Measurements from ENCODE around the gene VPS18.

The VPS18 gene

GRCh38 chr15:40927873-40928806 lies 33.9 kb downstream of the VPS18 start:
- CTCF ChIA-PET: interaction anchor here (0.9 to 13.4 kb wide), 8 partner anchors 11 to 258 kb away, joined by 3 to 167 read pairs (median 26); no protein-coding TSS in a partner anchor
- TF ChIP-seq CTCF (IDR thresholded peaks at IDR 0.05; ENCODE audit: control extremely low read depth, extremely low read depth, low read depth, missing control alignments): no peak
- POLR2A ChIA-PET: interaction anchor here (0.7 to 1.7 kb wide), 3 partner anchors 13 to 91 kb away, joined by 3 to 4 read pairs (median 4); partner anchors contain the start of gene CHAC1
- DNase-seq (ENCODE audit: extremely low spot score): no peak

- ChIA-PET POLR2A (interaction anchor here (0.9 to 1.7 kb wide), 2 partner anchors 24 to 90 kb away, joined by 3 to 4 read pairs; partner anchors contain the start of gene CHAC1), CTCF (interaction anchor here (0.9 to 13.4 kb wide), 8 partner anchors 11 to 93 kb away, joined by 3 to 167 read pairs (median 26); partner anchors contain the start of gene VPS18)
- DNase-seq (ENCODE audit: extremely low spot score): peak; percentile 63
- TF ChIP-seq CTCF (IDR thresholded peaks at IDR 0.05; ENCODE audit: control extremely low read depth, extremely low read depth, low read depth, missing control alignments): no peak
Measured at GRCh38 chr15:40928821-40929659, 34.8 kb downstream of the VPS18 start, which contains the start of gene DLL4. Gene DLL4 (plus strand): TSS chr15:40929340. CDS start chr15:40929669, 329 bp downstream.

GRCh38 chr15:40929660-40930429 lies 35.6 kb downstream of the VPS18 start:
- ChIA-PET CTCF (interaction anchor here (1.4 to 13.4 kb wide), 12 partner anchors 8 to 256 kb away, joined by 3 to 167 read pairs (median 16); partner anchors contain the start of genes CHAC1 and VPS18), POLR2A (no interaction called here)
- no peak for TF ChIP-seq CTCF (IDR thresholded peaks at IDR 0.05; ENCODE audit: control extremely low read depth, extremely low read depth, low read depth, missing control alignments)
- DNase-seq (ENCODE audit: extremely low spot score): no peak

GRCh38 chr15:40930430-40931299 lies 36.4 kb downstream of the VPS18 start:
- ChIA-PET CTCF (interaction anchor here (0.8 to 13.4 kb wide), 19 partner anchors 9 to 259 kb away, joined by 3 to 167 read pairs (median 5); partner anchors contain the start of gene CHAC1), POLR2A (no interaction called here)
- DNase-seq (ENCODE audit: extremely low spot score): peak; percentile 74
- TF ChIP-seq CTCF (IDR thresholded peaks at IDR 0.05; ENCODE audit: control extremely low read depth, extremely low read depth, low read depth, missing control alignments): peak; percentile 83

- no peak for TF ChIP-seq CTCF (IDR thresholded peaks at IDR 0.05; ENCODE audit: control extremely low read depth, extremely low read depth, low read depth, missing control alignments)
- POLR2A ChIA-PET: no interaction called here
- DNase-seq (ENCODE audit: extremely low spot score): no peak
- CTCF ChIA-PET: interaction anchor here (0.8 to 13.4 kb wide), 17 partner anchors 9 to 258 kb away, joined by 3 to 167 read pairs (median 5); partner anchors contain the start of gene CHAC1
Measured at GRCh38 chr15:40931300-40932142, 37.3 kb downstream of the VPS18 start.

Data from GM10248 (cell line).